Endothelial cell of umbilical vein (primary cell): ENCODE results near the gene ATP2B2. TPM values are rescaled to one million over a fixed set of nuclear protein-coding genes. Genes with fewer than 3 reads are reported as not detected.

Experiments used
- BruUV-seq: library from RNA; stranded (reverse); fragments of 400-500 nt; replicated peaks from 2 replicates; lab custom pipeline; 2021; lab: Mats Ljungman, UMichigan
- CTCF ChIA-PET: fragments of 300-600, 350-600 bp; sonication (Branson Sonifier 250); formaldehyde crosslinking; loops from one replicate; lab custom pipeline; 2021; ENCODE audit warnings: antibody characterized with exemption, inconsistent platforms; lab: Charles Lee
- POLR2A ChIA-PET: fragments of 300-600, 350-600 bp; sonication (Branson Sonifier 250); formaldehyde crosslinking; loops from one replicate; lab custom pipeline; 2021; ENCODE audit warnings: antibody characterized with exemption, inconsistent platforms; lab: Charles Lee
- DNase-seq: peaks from one replicate; pipeline ENCODE4 v3.0.0-alpha.2; 2011; ENCODE audit warnings: low read depth, low spot score
- FAIRE-seq: peaks from 2 replicates; lab custom pipeline; 2011; peaks lifted over from hg19 to GRCh38; lab: Jason Lieb, UNC
- H2AFZ ChIP-seq: 2 replicates; pipeline ENCODE4 v1.6.0; 2012; ENCODE audit warnings: low read depth, low read length, control low read depth, inconsistent platforms
- H3K27ac ChIP-seq: 2 replicates; pipeline ENCODE4 v1.5.1; 2011; ENCODE audit warnings: low read depth, mild to moderate bottlenecking, control low read depth, low read length, moderate library complexity; ENCODE audit not compliant: insufficient read depth
- H3K27me3 ChIP-seq, 2 experiments: 2 replicates each; pipeline versions ENCODE4 v1.6.0 to v1.6.1; 2011; ENCODE audit warnings: low read length in 2 of 2, mixed read lengths in 1 of 2; ENCODE audit not compliant: control insufficient read depth in 2 of 2, insufficient read depth in 2 of 2
- H3K36me3 ChIP-seq, 2 experiments: 2 replicates in 1 of 2; 3 replicates in 1 of 2; pipeline ENCODE4 v1.5.1; 2011; ENCODE audit warnings: low read length in 2 of 2, mild to moderate bottlenecking in 1 of 2, moderate library complexity in 1 of 2; ENCODE audit not compliant: control insufficient read depth in 2 of 2, insufficient read depth in 2 of 2; ENCODE audit errors: extremely low read depth in 1 of 2
- H3K4me1 ChIP-seq: 3 replicates; pipeline ENCODE4 v1.5.1; 2011; ENCODE audit warnings: mild to moderate bottlenecking, low read length; ENCODE audit not compliant: control insufficient read depth, insufficient read depth; ENCODE audit errors: extremely low read depth
- H3K4me2 ChIP-seq: 2 replicates; pipeline ENCODE4 v1.6.1; 2011; ENCODE audit warnings: low read length, control low read depth, mixed read lengths; ENCODE audit not compliant: insufficient read depth
- H3K4me3 ChIP-seq, 3 experiments: fragments of 200-600 bp in 1 of 3; sonication (generic), shearing (Covaris generic) in 1 of 3; replicated peaks in 1 of 3; 2 replicates each; pipeline ENCODE4 v1.5.1; 2011 to 2016; ENCODE audit warnings: control low read depth in 3 of 3, low read length in 3 of 3, mild to moderate bottlenecking in 2 of 3, inconsistent platforms in 1 of 3, low read depth in 1 of 3, moderate library complexity in 1 of 3; ENCODE audit not compliant: insufficient read depth in 1 of 3
- H3K79me2 ChIP-seq: 2 replicates; pipeline ENCODE4 v1.6.0; 2012; ENCODE audit warnings: low read length, inconsistent platforms; ENCODE audit not compliant: control insufficient read depth, insufficient read depth
- H3K9ac ChIP-seq: replicated peaks from 2 replicates; pipeline ENCODE3; 2011; ENCODE audit warnings: low read length, control low read depth; ENCODE audit not compliant: insufficient read depth; ENCODE audit errors: extremely low read depth
- H3K9me1 ChIP-seq: replicated peaks from 3 replicates; pipeline ENCODE4 v1.6.0; 2011; ENCODE audit warnings: mild to moderate bottlenecking, low read length; ENCODE audit not compliant: control insufficient read depth, insufficient read depth; ENCODE audit errors: extremely low read depth
- H3K9me3 ChIP-seq: replicated peaks from 2 replicates; pipeline ENCODE4 v1.5.1; 2012; ENCODE audit warnings: low read length, inconsistent platforms; ENCODE audit not compliant: control insufficient read depth, insufficient read depth
- H4K20me1 ChIP-seq: replicated peaks from 2 replicates; pipeline ENCODE3; 2011; ENCODE audit warnings: mild to moderate bottlenecking, low read length; ENCODE audit not compliant: control insufficient read depth, insufficient read depth; ENCODE audit errors: extremely low read depth
- EZH2 ChIP-seq: IDR thresholded peaks from 2 replicates; pipeline ENCODE4 v1.6.1; 2012; ENCODE audit warnings: borderline replicate concordance, low read depth, mild to moderate bottlenecking, moderate library complexity, low read length, inconsistent platforms; ENCODE audit not compliant: severe bottlenecking
- FOS ChIP-seq: IDR thresholded peaks from 2 replicates; pipeline ENCODE4 v1.6.1; 2011; ENCODE audit warnings: mild to moderate bottlenecking, low read length, moderate library complexity, borderline replicate concordance; ENCODE audit not compliant: insufficient read depth
- GATA2 ChIP-seq: IDR thresholded peaks from 2 replicates; pipeline ENCODE4 v1.7.0; 2011; ENCODE audit warnings: low read depth, mild to moderate bottlenecking, moderate library complexity, mixed read lengths, low read length; ENCODE audit not compliant: insufficient read length, insufficient read depth
- JUN ChIP-seq: IDR thresholded peaks from 2 replicates; pipeline ENCODE4 v1.6.1; 2011; ENCODE audit warnings: borderline replicate concordance, low read depth; ENCODE audit not compliant: insufficient read length, insufficient read depth
- MAX ChIP-seq: IDR thresholded peaks from 2 replicates; pipeline ENCODE4 v1.6.1; 2011; ENCODE audit not compliant: insufficient read depth, insufficient read length
- MYC ChIP-seq: IDR thresholded peaks from one replicate; pipeline ENCODE4 v1.6.1; 2011; ENCODE audit warnings: mild to moderate bottlenecking, low read depth, low read length
- POLR2A ChIP-seq: IDR thresholded peaks from 2 replicates; pipeline ENCODE4 v1.6.1; 2012; ENCODE audit warnings: low read depth, mild to moderate bottlenecking, control low read depth, low read length
- POLR2AphosphoS5 ChIP-seq: IDR thresholded peaks from 2 replicates; pipeline ENCODE4 v1.6.1; 2012; ENCODE audit warnings: low read depth, mild to moderate bottlenecking, control low read depth, low read length, moderate library complexity; ENCODE audit not compliant: insufficient read depth
- dilution Hi-C: fragments of 300-500 bp; cut with MboI; formaldehyde crosslinking; loops from one replicate; pipeline ENCODE4 v1.15.0; 2019; ENCODE audit warnings: low sequenced_read_pairs; ENCODE audit not compliant: extremely low pct_ligation_motif_present
- intact Hi-C: fragments of 100-400 bp; cut with micrococcal nuclease; formaldehyde crosslinking; loops from one replicate; pipeline ENCODE4 v1.10.0; 2022
- polyA plus RNA-seq, 4 experiments: library from polyadenylated mRNA; depleted of rRNA in 3 of 4; stranded (reverse) in 3 of 4; unstranded in 1 of 4; fragments of >200 nt; gene quantifications; 2 replicates each; pipeline versions ENCODE4 v1.2.1 to v1.2.3, GENCODE V29; 2011 to 2012; ENCODE audit warnings: missing spikeins in 1 of 4
- total RNA-seq: library from RNA; stranded (reverse); gene quantifications from 2 replicates; pipeline ENCODE4 v1.2.3, GENCODE V29; 2021
- TF ChIP-seq, protein P1 (sequence below), 2 donors: IDR thresholded peaks; 1 replicate in 1 of 2; 2 replicates in 1 of 2; pipeline ENCODE4 v1.5.1; 2011; ENCODE audit warnings: low read length in 2 of 2, mild to moderate bottlenecking in 2 of 2, moderate library complexity in 2 of 2, control low read depth in 1 of 2, inconsistent platforms in 1 of 2, low read depth in 1 of 2; ENCODE audit not compliant: insufficient read depth in 1 of 2; ENCODE audit errors: extremely low read depth in 1 of 2

The ATP2B2 gene
- total and polyA plus RNA-seq, 2 donors (not counting 3 experiments of a cell fraction or from before 2014, with no cell fraction given) = not detected

DNA sequence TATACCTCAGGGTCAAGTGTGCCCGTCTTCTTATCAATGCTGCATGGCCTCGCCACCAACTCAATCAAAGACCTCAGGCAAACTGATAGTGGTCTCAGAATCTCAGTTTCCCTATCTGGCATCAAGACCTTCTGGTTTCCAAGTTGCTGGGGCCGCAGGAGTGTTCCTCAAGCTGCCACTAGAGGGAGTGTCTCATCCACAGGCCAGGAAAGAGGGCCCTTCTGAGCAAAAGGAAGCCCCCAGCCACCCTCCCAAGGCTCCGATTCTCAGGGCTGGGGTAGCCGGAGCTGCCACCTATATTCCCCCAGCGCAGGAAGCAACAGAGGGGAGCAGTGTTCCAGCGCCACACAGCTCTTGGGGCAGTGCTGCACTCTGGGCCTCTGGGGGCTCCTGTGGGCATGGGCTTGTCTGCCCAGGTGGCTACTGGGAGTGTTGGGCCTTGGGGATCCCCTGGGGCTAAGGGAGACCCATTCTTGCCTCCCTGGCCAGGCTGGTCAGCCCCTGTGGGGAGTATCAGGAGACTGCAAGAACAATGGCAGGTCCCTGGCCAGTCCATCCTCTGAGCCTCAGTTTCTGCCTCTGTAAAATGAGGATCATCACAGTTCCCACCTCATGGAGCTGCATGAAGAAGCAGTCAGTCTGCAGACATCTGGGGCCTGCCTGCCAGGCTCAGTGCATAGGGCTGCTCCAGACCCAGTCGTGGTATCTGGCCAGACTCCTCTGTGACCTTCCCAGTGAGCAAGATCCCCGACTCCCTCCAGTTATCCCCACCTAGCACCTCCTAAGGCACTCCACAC lies 161.0 kb downstream of the ATP2B2 start:
- peak; percentile 75 for FAIRE-seq
- Histone ChIP-seq H3K79me2 (no peaks in the 10 kb centered on the region), H4K20me1 (no peaks in the 10 kb centered on the region), H3K9me3 (no peaks in the 10 kb centered on the region), H3K4me1 (no peaks in the 10 kb centered on the region), H3K4me3 (no peak overlapping the region), H3K9me1 (no peaks in the 10 kb centered on the region), H3K27ac (no peak overlapping the region), H3K9ac (no peak overlapping the region), H2AFZ (no peak overlapping the region), H3K36me3 (no peaks in the 10 kb centered on the region), H3K27me3 (no peaks in the 10 kb centered on the region), H3K4me2 (no peak overlapping the region)
- CTCF ChIA-PET = interaction anchor here (0.8 to 3.9 kb wide), 13 partner anchors 8 to 429 kb away, joined by 3 to 84 read pairs (median 6); no protein-coding TSS in a partner anchor
- intact Hi-C loops = loop anchor here (1.0 kb wide), 1 partner anchor 395 kb away; no protein-coding TSS in a partner anchor
- DNase-seq = peak; percentile 43
- POLR2A ChIA-PET = no interaction called here
- dilution Hi-C loops = no loop called here
- TF ChIP-seq, protein P1, sequence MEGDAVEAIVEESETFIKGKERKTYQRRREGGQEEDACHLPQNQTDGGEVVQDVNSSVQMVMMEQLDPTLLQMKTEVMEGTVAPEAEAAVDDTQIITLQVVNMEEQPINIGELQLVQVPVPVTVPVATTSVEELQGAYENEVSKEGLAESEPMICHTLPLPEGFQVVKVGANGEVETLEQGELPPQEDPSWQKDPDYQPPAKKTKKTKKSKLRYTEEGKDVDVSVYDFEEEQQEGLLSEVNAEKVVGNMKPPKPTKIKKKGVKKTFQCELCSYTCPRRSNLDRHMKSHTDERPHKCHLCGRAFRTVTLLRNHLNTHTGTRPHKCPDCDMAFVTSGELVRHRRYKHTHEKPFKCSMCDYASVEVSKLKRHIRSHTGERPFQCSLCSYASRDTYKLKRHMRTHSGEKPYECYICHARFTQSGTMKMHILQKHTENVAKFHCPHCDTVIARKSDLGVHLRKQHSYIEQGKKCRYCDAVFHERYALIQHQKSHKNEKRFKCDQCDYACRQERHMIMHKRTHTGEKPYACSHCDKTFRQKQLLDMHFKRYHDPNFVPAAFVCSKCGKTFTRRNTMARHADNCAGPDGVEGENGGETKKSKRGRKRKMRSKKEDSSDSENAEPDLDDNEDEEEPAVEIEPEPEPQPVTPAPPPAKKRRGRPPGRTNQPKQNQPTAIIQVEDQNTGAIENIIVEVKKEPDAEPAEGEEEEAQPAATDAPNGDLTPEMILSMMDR (IDR thresholded peaks at IDR 0.05; ENCODE audit: extremely low read depth in 1 of 2, insufficient read depth in 1 of 2, low read depth in 1 of 2, low read length in 2 of 2) = peak; percentile 89 to 94
- no peak for TF ChIP-seq MAX
- no TSS peak for BruUV-seq

- Histone ChIP-seq H3K27me3 (no peaks in the 10 kb centered on the region), H3K9me1 (no peaks in the 10 kb centered on the region), H3K4me3 (no peak overlapping the region), H3K9ac (no peak overlapping the region), H3K27ac (no peak overlapping the region), H4K20me1 (no peaks in the 10 kb centered on the region), H3K79me2 (no peaks in the 10 kb centered on the region), H3K9me3 (no peaks in the 10 kb centered on the region), H3K4me1 (no peaks in the 10 kb centered on the region), H2AFZ (no peak overlapping the region), H3K4me2 (no peak overlapping the region), H3K36me3 (no peaks in the 10 kb centered on the region)
- TF ChIP-seq, protein P1 (IDR thresholded peaks at IDR 0.05; ENCODE audit: extremely low read depth in 1 of 2, insufficient read depth in 1 of 2, low read depth in 1 of 2, low read length in 2 of 2) = no peak
- TF ChIP-seq POLR2A = no peak
- no peak for TF ChIP-seq MAX
- no peak for TF ChIP-seq JUN
- TF ChIP-seq FOS = no peak
- no peak for TF ChIP-seq GATA2
- no peak for TF ChIP-seq EZH2
- TF ChIP-seq MYC = no peak
- no peak for TF ChIP-seq POLR2AphosphoS5
- FAIRE-seq (no peak), DNase-seq (no peak)
- ChIA-PET POLR2A (no interaction called here), CTCF (interaction anchor here (0.8 to 3.9 kb wide), 12 partner anchors 9 to 428 kb away, joined by 3 to 84 read pairs (median 6); no protein-coding TSS in a partner anchor)
- BruUV-seq = no TSS peak
- dilution Hi-C loops (no loop called here), intact Hi-C loops (no loop called here)
Measured at GRCh38 chr3:10343526-10343925, 161.9 kb downstream of the ATP2B2 start.
